ENCODE data around the gene ACKR1.

The ACKR1 gene

GRCh38 chr1:159218649-159219636 lies 14.3 kb downstream of the ACKR1 start:
- in situ Hi-C loops (cut with MboI; ENCODE audit: low sequenced_read_pairs): no loop called here

GRCh38 chr1:159222075-159222865 lies 17.6 kb downstream of the ACKR1 start:
- in situ Hi-C loops (cut with MboI; ENCODE audit: low sequenced_read_pairs): no loop called here

GRCh38 chr1:159223004-159223403 lies 18.3 kb downstream of the ACKR1 start:
- in situ Hi-C loops (cut with MboI; ENCODE audit: low sequenced_read_pairs): no loop called here

- in situ Hi-C loops (cut with MboI; ENCODE audit: low sequenced_read_pairs): no loop called here
Measured at GRCh38 chr1:159228554-159228953, 23.9 kb downstream of the ACKR1 start.

- in situ Hi-C loops (cut with MboI; ENCODE audit: low sequenced_read_pairs): no loop called here
Measured at GRCh38 chr1:159229260-159229885, 24.7 kb downstream of the ACKR1 start.

GRCh38 chr1:159229896-159230295 lies 25.2 kb downstream of the ACKR1 start:
- in situ Hi-C loops (cut with MboI; ENCODE audit: low sequenced_read_pairs): no loop called here

- in situ Hi-C loops (cut with MboI; ENCODE audit: low sequenced_read_pairs): no loop called here
Measured at GRCh38 chr1:159239551-159240220, 35.0 kb downstream of the ACKR1 start.

- in situ Hi-C loops (cut with MboI; ENCODE audit: low sequenced_read_pairs): no loop called here
Measured at GRCh38 chr1:159247266-159247665, 42.6 kb downstream of the ACKR1 start.

GRCh38 chr1:159248311-159248710 lies 43.6 kb downstream of the ACKR1 start:
- in situ Hi-C loops (cut with MboI; ENCODE audit: low sequenced_read_pairs): no loop called here

GRCh38 chr1:159250638-159251216 lies 46.1 kb downstream of the ACKR1 start:
- in situ Hi-C loops (cut with MboI; ENCODE audit: low sequenced_read_pairs): no loop called here
